GM12892 (cell line): ENCODE measurements around the gene GGT1.
"Not testable (repeated sequence)": the region's sequence is repeated elsewhere in the genome, so short reads cannot be mapped to it uniquely, and the experiment has no call there.

ENCODE experiments used
- POLR2AphosphoS5 ChIP-seq: IDR thresholded peaks from 2 replicates; pipeline ENCODE4 v1.6.1; 2011; ENCODE audit warnings: low read depth, low read length, control low read depth
- TAF1 ChIP-seq: IDR thresholded peaks from 2 replicates; pipeline ENCODE4 v1.6.1; 2011; ENCODE audit warnings: low read depth, mild to moderate bottlenecking, control low read depth, low read length, borderline replicate concordance

DNA sequence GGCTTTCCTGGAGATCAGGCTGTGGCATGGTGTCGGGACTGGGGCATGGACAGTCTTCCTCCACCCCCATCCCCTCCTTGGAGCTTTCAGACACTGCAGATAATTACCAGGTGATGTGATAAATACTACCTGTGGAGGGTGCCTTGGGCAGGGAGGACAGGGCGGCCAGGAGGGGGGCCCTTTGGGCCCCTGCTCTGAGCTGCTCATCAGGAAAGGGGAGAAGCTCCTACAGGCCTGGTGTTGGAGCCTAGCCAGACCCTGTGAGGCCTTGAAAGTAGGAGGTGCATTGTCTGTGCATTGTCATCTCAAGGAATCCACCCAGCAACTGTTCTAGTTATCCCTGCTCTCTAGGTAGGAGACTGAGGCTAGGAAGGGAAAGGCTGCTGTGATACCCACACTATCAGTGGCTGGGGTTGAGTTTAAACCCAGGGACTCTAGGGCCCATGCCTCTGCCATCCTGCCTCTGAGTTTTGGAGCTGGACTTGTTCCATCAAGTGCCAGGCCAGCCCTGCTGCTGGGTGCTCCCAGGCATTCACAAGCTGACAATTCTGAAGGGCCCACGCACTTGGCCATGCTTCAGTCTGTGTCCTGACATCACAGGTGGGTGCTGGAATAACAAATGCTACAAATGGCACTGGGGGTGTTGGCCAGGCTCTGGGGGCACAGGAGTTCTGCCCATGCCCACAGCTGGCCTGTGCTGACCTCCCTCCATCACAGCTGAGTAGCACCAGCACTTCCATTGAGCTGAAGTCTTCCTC is 2.9 kb upstream of the GGT1 start:
- not testable (repeated sequence) for TF ChIP-seq POLR2AphosphoS5, TAF1
